Right ventricle myocardium inferior (tissue), 1 donor: ENCODE results near the gene COLGALT1. TPM values are rescaled to one million over a fixed set of nuclear protein-coding genes. Genes with fewer than 3 reads are reported as not detected.
"Not testable (repeated sequence)": the region's sequence is repeated elsewhere in the genome, so short reads cannot be mapped to it uniquely, and the experiment has no call there.

Source experiments
- ATAC-seq: fragments of 200-7000 bp; cut with Tn5 transposase; one replicate; pipeline ENCODE4 v1.9.1; 2020; ENCODE audit warnings: mild to moderate bottlenecking, moderate library complexity
- DNase-seq: peaks from one replicate; pipeline ENCODE4 v3.0.0; 2021; ENCODE audit errors: missing footprints
- intact Hi-C: fragments of 100-400 bp; cut with DNase I; formaldehyde crosslinking; loops from one replicate; pipeline ENCODE4 v1.11.0; 2022
- total RNA-seq: library from RNA; stranded (reverse); fragmentation: NEBNext Ultra II Directional; extraction: Animal tissue kit (Norgen Biotek cat#: 25700); gene quantifications from one replicate; pipeline ENCODE4 v1.2.1, GENCODE V29; 2021
- donor health status: DM: no; HTN: yes; CAD: no; lungs with severe emphysema.

COLGALT1 gene
- total RNA-seq, 1 donor from 2014 or later, result 35.5 TPM

- DNase-seq, ATAC-seq, intact Hi-C loops: not testable (repeated sequence)
Observed at GRCh38 chr19:17552735-17553134, 2.7 kb upstream of the COLGALT1 start.

DNA sequence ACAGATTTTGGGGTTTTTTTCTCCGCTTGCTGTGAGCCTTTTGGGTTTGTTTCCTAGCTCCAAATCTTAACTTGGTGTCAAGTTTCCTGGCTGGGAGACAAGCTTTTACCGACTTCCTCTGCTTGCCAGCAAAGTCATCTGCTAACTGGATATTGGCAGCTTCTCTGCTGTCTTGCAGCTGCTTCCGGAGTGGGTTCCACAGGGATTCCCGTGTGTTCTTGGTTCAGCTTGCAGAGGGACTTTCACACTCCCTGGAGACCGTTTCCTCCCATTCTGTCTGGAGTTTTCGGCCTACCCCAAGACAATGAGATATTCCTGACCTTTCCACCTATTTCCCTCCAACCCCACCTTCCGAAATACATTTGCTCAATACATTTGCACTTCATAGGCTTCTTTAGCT, 2.2 kb upstream of the COLGALT1 start:
- ATAC-seq, result peak; percentile 45
- intact Hi-C loops, result no loop called here
- DNase-seq, result no peak

DNA sequence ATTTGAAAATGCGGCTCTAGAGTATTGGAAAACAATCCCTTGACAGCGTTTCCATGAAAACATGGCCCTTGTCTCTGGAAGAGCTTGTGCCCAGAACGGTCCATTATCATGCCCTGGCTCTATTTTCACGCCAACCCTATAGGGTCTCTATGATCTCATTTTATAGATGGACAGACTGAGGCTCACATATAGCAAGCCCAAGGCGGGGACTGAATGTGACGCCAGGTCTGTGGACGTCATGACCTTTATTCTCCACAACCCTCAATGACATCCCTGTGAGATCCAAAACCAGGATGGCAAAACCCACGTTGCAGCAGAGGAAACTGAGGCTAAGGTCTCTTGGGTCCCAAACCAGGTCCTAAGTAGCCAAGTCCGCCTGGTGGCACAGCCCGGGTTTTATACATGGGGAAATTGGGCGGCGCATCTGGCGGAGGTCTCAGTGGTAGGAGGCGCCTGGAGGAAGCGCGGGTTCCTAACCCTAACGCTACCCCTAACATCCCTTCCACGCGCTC, 425 bp upstream of the COLGALT1 start:
- ATAC-seq, result no peak
- intact Hi-C loops, result loop anchor here (5.0 kb wide), 2 partner anchors 43 to 83 kb away; partner anchors contain the start of genes PGLS and SLC27A1
- DNase-seq, result no peak

- peak; percentile 62 for ATAC-seq
- intact Hi-C loops, result loop anchor here (5.0 kb wide), 2 partner anchors 44 to 84 kb away; partner anchors contain the start of genes PGLS and SLC27A1
- DNase-seq, result peak; percentile 85
Observed at GRCh38 chr19:17555929-17556813, 722 bp downstream of the COLGALT1 start.

- ATAC-seq, result no peak
- intact Hi-C loops, result loop anchor here (5.0 kb wide), 2 partner anchors 45 to 85 kb away; partner anchors contain the start of genes PGLS and SLC27A1
- DNase-seq, result no peak
Observed at GRCh38 chr19:17556995-17557394, 1.5 kb downstream of the COLGALT1 start.

- DNase-seq, result peak; percentile 85
- intact Hi-C loops, result loop anchor here (5.0 kb wide), 2 partner anchors 45 to 85 kb away; partner anchors contain the start of genes PGLS and SLC27A1
- no peak for ATAC-seq
Observed at GRCh38 chr19:17557466-17557865, 2.0 kb downstream of the COLGALT1 start.

DNA sequence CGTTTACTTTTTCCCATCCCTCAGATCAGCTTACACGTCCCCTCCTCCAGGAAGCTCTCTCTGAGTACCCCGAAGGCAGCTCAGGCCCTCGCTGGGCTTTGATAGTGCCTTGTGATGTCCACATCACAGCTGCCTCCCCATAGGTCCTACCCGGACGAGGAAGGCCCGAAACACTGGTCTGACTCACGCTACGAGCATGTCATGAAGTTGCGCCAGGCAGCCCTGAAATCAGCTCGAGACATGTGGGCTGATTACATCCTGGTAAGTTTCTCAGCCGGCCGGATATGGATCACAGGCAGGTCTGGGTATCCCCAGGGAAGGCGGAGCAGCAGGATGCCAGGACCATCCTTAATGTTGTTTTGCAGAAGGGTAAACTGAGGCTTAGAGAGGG, 4.8 kb downstream of the COLGALT1 start:
- peak; percentile 80 for DNase-seq
- intact Hi-C loops, result no loop called here
- ATAC-seq, result no peak

DNA sequence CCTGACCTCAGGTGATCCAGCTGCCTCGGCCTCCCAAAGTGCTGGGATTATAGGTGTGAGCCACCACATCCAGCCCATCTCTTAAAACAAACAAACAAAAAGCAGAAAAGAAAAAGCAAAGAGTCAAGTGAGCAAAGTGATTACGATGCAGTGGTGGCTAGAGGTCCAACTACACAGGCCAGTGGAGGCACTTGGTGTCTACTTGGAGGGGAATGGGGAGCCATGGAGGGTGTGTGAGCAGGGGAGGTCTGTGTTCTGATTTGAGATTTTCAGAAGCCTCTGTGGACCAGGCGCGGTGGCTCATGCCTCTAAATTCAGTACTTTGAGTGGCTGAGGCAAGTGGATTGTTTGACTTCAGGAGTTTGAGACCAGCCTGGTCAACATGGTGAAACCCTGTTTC, 6.6 kb downstream of the COLGALT1 start:
- ATAC-seq (no peak), DNase-seq (no peak)
- intact Hi-C loops, result no loop called here

DNA sequence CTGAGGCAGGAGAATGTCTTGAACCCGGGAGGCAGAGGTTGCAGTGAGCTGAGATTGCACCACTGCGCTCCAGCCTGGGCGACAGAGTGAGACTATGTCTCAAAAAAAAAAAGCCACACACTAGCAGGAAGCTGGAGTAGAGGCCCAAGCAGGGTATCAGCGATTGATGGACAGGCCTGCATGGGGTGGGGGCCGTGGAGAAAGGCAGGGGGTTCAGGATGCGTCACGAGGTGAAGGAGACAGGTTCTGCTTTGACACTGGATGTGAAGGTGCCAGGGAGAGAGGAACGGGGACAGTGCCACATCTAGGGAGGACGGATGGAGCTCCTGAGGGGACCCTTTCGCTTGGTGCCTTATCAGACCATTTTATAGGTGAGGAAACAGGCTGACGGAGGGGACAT, 7.1 kb downstream of the COLGALT1 start:
- intact Hi-C loops, result no loop called here
- no peak for ATAC-seq

GRCh38 chr19:17564781-17565180, 9.3 kb downstream of the COLGALT1 start:
- no peak for ATAC-seq
- intact Hi-C loops, result no loop called here
- DNase-seq, result no peak

More for the DNA sequence above, 7.1 kb downstream of the COLGALT1 start:
- no peak for DNase-seq

DNA sequence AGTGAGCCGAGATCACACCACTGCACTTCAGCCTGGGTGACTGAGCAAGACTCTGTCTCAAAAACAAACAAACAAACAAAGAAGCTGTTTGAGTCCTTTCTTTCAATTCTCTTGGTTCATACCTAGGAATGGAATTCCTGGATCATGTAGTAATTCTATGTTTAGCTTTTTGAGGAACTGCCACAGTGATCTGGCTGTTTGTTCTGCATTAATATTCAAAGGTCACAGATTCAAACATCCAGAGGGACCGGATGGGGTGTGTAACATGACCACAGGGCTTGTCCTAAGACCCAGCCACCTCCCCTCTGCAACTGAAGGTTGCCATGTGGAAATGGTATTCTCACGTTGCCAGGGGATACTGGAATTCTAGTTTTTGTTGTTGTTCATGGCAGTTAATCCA, 10.2 kb downstream of the COLGALT1 start:
- ATAC-seq (peak; percentile 48), DNase-seq (no peak)
- intact Hi-C loops, result no loop called here

DNA sequence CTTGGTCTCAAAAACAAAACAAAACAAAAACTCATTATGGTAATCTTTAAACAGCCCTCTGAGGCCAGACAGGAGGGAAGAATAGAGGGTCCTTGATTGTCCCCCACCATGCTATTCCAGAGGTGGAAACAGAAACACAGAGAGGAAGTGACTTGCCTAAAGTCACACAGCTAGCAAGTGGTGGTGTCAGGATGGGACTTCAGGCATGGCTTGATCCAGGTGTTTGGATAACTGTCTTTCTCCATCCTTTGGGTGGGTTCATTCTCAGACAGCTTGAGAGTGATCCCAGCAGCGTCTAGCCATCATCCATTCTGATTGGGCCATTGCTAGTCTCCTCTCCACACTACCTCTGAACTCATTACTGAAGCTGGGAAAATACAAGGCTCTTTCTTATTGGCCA, 12.5 kb downstream of the COLGALT1 start:
- intact Hi-C loops, result no loop called here
- no peak for DNase-seq
- ATAC-seq, result no peak

DNA sequence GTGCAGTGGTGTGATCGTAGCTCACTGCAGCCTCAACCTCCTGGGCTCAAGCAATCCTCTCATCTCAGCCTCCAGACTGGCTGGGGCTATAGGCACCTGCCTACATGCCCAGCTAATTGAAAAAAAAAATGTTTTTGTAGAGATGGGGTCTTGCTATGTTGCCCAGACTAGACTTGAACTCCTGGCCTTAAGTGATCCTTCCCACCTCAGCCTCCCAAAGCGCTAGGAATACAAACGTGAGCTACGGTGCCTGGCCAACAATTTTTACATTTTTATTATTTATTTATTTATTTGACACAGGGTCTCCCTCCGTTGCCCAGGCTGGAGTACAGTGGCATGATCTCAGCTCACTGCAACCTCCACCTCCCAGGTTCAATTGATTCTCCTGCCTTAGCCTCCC, 14.8 kb downstream of the COLGALT1 start:
- intact Hi-C loops, DNase-seq, ATAC-seq: not testable (repeated sequence)

DNA sequence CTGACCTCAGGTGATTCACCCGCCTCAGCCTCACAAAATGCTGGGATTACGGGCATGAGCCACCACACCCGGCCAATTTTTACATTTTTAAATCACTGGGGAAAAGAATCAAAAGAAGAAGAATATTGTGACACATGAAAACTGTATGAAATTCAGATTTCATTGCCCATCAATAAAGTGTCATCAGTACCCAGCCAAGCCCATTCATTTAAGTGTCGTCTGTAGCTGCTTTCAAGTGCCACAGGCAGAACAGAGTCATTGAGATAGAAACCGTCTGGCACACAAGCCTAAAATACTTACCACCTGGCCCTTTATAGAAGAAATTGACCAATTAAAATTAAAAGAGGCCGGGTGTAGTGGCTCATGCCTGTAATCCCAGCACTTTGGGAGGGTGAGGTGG, 15.3 kb downstream of the COLGALT1 start:
- DNase-seq, result no peak
- intact Hi-C loops, result no loop called here
- no peak for ATAC-seq

DNA sequence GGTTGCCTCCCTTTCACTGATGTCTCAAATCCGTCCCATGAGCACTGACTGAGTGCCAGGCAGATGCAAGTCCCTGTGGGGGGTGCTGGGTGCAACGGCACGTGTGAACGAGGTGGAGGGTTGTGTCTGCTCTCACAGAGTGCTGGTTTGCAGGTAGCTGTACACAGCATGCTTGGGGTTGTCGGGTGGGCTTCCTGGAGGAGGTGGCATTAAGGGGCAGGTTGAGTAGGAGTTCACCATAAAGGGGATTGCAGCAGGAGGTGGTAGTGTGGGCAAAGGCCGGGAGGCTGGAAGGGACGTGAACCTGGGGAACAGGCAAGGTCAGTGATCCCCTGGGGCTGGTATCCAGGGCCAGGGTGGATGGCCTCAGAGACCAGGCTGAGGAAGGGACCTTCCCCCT, 17.2 kb downstream of the COLGALT1 start:
- intact Hi-C loops, result no loop called here
- no peak for ATAC-seq
- DNase-seq, result no peak

GRCh38 chr19:17575871-17576757, 20.7 kb downstream of the COLGALT1 start:
- no peak for ATAC-seq
- no peak for DNase-seq
- intact Hi-C loops, result loop anchor here (2.0 kb wide), 1 partner anchor 37 kb away; no protein-coding TSS in a partner anchor

DNA sequence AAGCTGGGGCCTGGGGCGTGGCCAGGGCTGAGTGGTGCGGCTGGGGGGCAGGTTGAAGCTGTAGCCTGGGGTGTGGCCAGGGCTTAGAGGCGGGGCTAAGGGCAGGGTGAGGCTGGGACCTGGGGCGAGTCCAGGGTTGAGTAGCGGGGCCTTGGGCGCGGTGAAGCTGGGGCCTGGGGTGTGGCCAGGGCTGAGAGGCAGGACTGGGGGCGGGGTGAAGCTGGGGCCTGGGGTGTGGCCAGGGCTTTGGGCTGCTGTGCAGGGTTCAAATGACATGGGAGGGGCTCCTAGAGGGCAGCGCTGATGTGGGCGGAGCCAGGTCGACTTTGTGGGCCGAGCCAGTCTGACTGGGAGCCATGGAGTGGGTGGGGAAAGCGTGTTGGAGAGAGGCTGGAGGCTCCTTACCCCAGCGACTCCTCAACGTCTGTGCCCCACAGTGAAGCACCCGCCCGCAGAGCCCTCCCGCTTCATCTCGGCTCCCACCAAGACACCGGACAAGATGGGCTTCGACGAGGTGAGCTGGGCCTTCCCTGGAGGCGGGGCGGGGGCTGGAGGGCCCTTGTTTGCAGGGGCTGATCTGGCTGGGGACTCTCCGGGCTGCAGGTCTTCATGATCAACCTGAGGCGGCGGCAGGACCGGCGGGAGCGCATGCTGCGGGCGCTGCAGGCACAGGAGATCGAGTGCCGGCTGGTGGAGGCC, 21.5 kb downstream of the COLGALT1 start:
- DNase-seq, result no peak
- intact Hi-C loops, result no loop called here
- peak; percentile 32 for ATAC-seq

GRCh38 chr19:17577457-17578097, 22.1 kb downstream of the COLGALT1 start:
- intact Hi-C loops, result no loop called here
- ATAC-seq, result no peak
- DNase-seq, result no peak
